Stimulated activated CD4-positive, alpha-beta T cell treated with anti-CD3 and anti-CD28 coated beads, Interleukin-4, amount 100 ng/mL, for 24 hours (primary cell): ENCODE data around the gene PDCL2.
"Not testable (repeated sequence)": the region's sequence is repeated elsewhere in the genome, so short reads cannot be mapped to it uniquely, and the experiment has no call there.

Experiments
- DNase-seq: peaks from one replicate; pipeline ENCODE4 v3.0.0-alpha.2; 2020

Gene PDCL2

GRCh38 chr4:55582773-55583172 lies 9.3 kb downstream of the PDCL2 start:
- not testable (repeated sequence) for DNase-seq

- DNase-seq, result no peak
Measured at GRCh38 chr4:55578341-55579010, 13.6 kb downstream of the PDCL2 start.

GRCh38 chr4:55575513-55575912 lies 16.5 kb downstream of the PDCL2 start:
- no peak for DNase-seq

GRCh38 chr4:55574252-55574651 lies 17.8 kb downstream of the PDCL2 start:
- no peak for DNase-seq

- DNase-seq, result no peak
Measured at GRCh38 chr4:55571806-55572205, 20.2 kb downstream of the PDCL2 start.

GRCh38 chr4:55568905-55569504 lies 23.0 kb downstream of the PDCL2 start:
- DNase-seq, result no peak

- no peak for DNase-seq
Measured at GRCh38 chr4:55561889-55562288, 30.2 kb downstream of the PDCL2 start.

GRCh38 chr4:55560096-55560495 lies 31.9 kb downstream of the PDCL2 start:
- DNase-seq, result no peak

- no peak for DNase-seq
Measured at GRCh38 chr4:55554453-55555030, 37.5 kb downstream of the PDCL2 start.

- DNase-seq, result no peak
Measured at GRCh38 chr4:55553441-55554201, 38.4 kb downstream of the PDCL2 start.

GRCh38 chr4:55551964-55552363 lies 40.1 kb downstream of the PDCL2 start:
- not testable (repeated sequence) for DNase-seq

- DNase-seq, result no peak
Measured at GRCh38 chr4:55549888-55550287, 42.2 kb downstream of the PDCL2 start.

GRCh38 chr4:55547918-55548317 lies 44.1 kb downstream of the PDCL2 start:
- no peak for DNase-seq

- DNase-seq, result no peak
Measured at GRCh38 chr4:55547466-55547770, 44.6 kb downstream of the PDCL2 start.

- peak; percentile 86 for DNase-seq
Measured at GRCh38 chr4:55546756-55547465, 45.1 kb downstream of the PDCL2 start, which contains the start of gene CLOCK. CLOCK (minus strand) TSS chr4:55546909; CDS start chr4:55482785, 64,124 bp downstream.

GRCh38 chr4:55546506-55546755 lies 45.6 kb downstream of the PDCL2 start:
- DNase-seq, result no peak

GRCh38 chr4:55545641-55546505 lies 46.2 kb downstream of the PDCL2 start:
- peak; percentile 65 for DNase-seq

- no peak for DNase-seq
Measured at GRCh38 chr4:55545151-55545550, 46.9 kb downstream of the PDCL2 start.

GRCh38 chr4:55543858-55544257 lies 48.2 kb downstream of the PDCL2 start:
- no peak for DNase-seq

GRCh38 chr4:55540271-55540670 lies 51.8 kb downstream of the PDCL2 start:
- DNase-seq, result no peak

- DNase-seq, result no peak
Measured at GRCh38 chr4:55539658-55540057, 52.4 kb downstream of the PDCL2 start.

GRCh38 chr4:55538531-55538930 lies 53.5 kb downstream of the PDCL2 start:
- no peak for DNase-seq
